ENCODE data around the gene ADAMTSL3.
"Not testable (repeated sequence)": the region's sequence is repeated elsewhere in the genome, so short reads cannot be mapped to it uniquely, and the experiment has no call there.

ADAMTSL3 gene

GRCh38 chr15:83746231-83746630, 92.3 kb downstream of the ADAMTSL3 start:
- DNase-seq (ENCODE audit: extremely low read depth in 1 of 2, low read depth in 1 of 2), result no peak

GRCh38 chr15:83747050-83747717, 93.3 kb downstream of the ADAMTSL3 start:
- DNase-seq (ENCODE audit: extremely low read depth in 1 of 2, low read depth in 1 of 2), result no peak

GRCh38 chr15:83747718-83748110, 93.8 kb downstream of the ADAMTSL3 start:
- no peak for DNase-seq (ENCODE audit: extremely low read depth in 1 of 2, low read depth in 1 of 2)

- no peak for DNase-seq (ENCODE audit: extremely low read depth in 1 of 2, low read depth in 1 of 2)
These were observed 100.1 kb downstream of the ADAMTSL3 start for GRCh38 chr15:83753872-83754493.

GRCh38 chr15:83757291-83757690, 103.4 kb downstream of the ADAMTSL3 start:
- DNase-seq (ENCODE audit: extremely low read depth in 1 of 2, low read depth in 1 of 2), result not testable (repeated sequence)

- no peak for DNase-seq (ENCODE audit: extremely low read depth in 1 of 2, low read depth in 1 of 2)
These were observed 108.4 kb downstream of the ADAMTSL3 start for GRCh38 chr15:83762367-83762766.

GRCh38 chr15:83764201-83764838, 110.4 kb downstream of the ADAMTSL3 start:
- DNase-seq (ENCODE audit: extremely low read depth in 1 of 2, low read depth in 1 of 2), result no peak

GRCh38 chr15:83766339-83766738, 112.4 kb downstream of the ADAMTSL3 start:
- no peak for DNase-seq (ENCODE audit: extremely low read depth in 1 of 2, low read depth in 1 of 2)

GRCh38 chr15:83767741-83768140, 113.8 kb downstream of the ADAMTSL3 start:
- DNase-seq (ENCODE audit: extremely low read depth in 1 of 2, low read depth in 1 of 2), result no peak

- no peak for DNase-seq (ENCODE audit: extremely low read depth in 1 of 2, low read depth in 1 of 2)
These were observed 115.6 kb downstream of the ADAMTSL3 start for GRCh38 chr15:83769411-83769999.

- DNase-seq (ENCODE audit: extremely low read depth in 1 of 2, low read depth in 1 of 2), result no peak
These were observed 121.8 kb downstream of the ADAMTSL3 start for GRCh38 chr15:83775738-83776137.

GRCh38 chr15:83776986-83777385, 123.1 kb downstream of the ADAMTSL3 start:
- no peak for DNase-seq (ENCODE audit: extremely low read depth in 1 of 2, low read depth in 1 of 2)

GRCh38 chr15:83783227-83783626, 129.3 kb downstream of the ADAMTSL3 start:
- no peak for DNase-seq (ENCODE audit: extremely low read depth in 1 of 2, low read depth in 1 of 2)

GRCh38 chr15:83784975-83785374, 131.1 kb downstream of the ADAMTSL3 start:
- DNase-seq (ENCODE audit: extremely low read depth in 1 of 2, low read depth in 1 of 2), result no peak

GRCh38 chr15:83786336-83786735, 132.4 kb downstream of the ADAMTSL3 start:
- DNase-seq (ENCODE audit: extremely low read depth in 1 of 2, low read depth in 1 of 2), result no peak

GRCh38 chr15:83793069-83793468, 139.1 kb downstream of the ADAMTSL3 start:
- no peak for DNase-seq (ENCODE audit: extremely low read depth in 1 of 2, low read depth in 1 of 2)

- no peak for DNase-seq (ENCODE audit: extremely low read depth in 1 of 2, low read depth in 1 of 2)
These were observed 140.3 kb downstream of the ADAMTSL3 start for GRCh38 chr15:83794209-83794608.

- no peak for DNase-seq (ENCODE audit: extremely low read depth in 1 of 2, low read depth in 1 of 2)
These were observed 155.4 kb downstream of the ADAMTSL3 start for GRCh38 chr15:83809345-83809744.

- DNase-seq (ENCODE audit: extremely low read depth in 1 of 2, low read depth in 1 of 2), result no peak
These were observed 156.2 kb downstream of the ADAMTSL3 start for GRCh38 chr15:83810110-83810509.

GRCh38 chr15:83813682-83814081, 159.8 kb downstream of the ADAMTSL3 start:
- DNase-seq (ENCODE audit: extremely low read depth in 1 of 2, low read depth in 1 of 2), result no peak

- no peak for DNase-seq (ENCODE audit: extremely low read depth in 1 of 2, low read depth in 1 of 2)
These were observed 161.6 kb downstream of the ADAMTSL3 start for GRCh38 chr15:83815506-83815905.
